PC-9 (cell line): ENCODE data around the gene CALM3. TPM values are rescaled to one million over a fixed set of nuclear protein-coding genes. Genes with fewer than 3 reads are reported as not detected.

Experiments used
- BruUV-seq: library from RNA; stranded (reverse); fragments of 400-500 nt; replicated peaks from 2 replicates; lab custom pipeline; 2021; lab: Mats Ljungman, UMichigan
- CTCF ChIA-PET: fragments of 300-600 bp; sonication (Branson Sonifier 250); formaldehyde crosslinking; loops from one replicate; lab custom pipeline; 2022; ENCODE audit warnings: antibody characterized with exemption; lab: Charles Lee
- POLR2A ChIA-PET: fragments of 300-600 bp; sonication (Branson Sonifier 250); formaldehyde crosslinking; loops from one replicate; lab custom pipeline; 2022; ENCODE audit warnings: antibody characterized with exemption; ENCODE audit not compliant: unreplicated experiment; lab: Charles Lee
- DNase-seq, 2 experiments: peaks; one replicate each; pipeline versions ENCODE4 v3.0.0 to v3.0.0-alpha.2; 2015 to 2022; ENCODE audit warnings: mixed read lengths in 1 of 2
- H2AFZ ChIP-seq: fragments of 200-600 bp; sonication (generic); 2 replicates; pipeline ENCODE4 v1.8.1; 2017; ENCODE audit warnings: antibody characterized with exemption
- H3F3A ChIP-seq: fragments of 200-600 bp; sonication (generic); 2 replicates; pipeline ENCODE4 v1.8.1; 2017; ENCODE audit warnings: antibody characterized with exemption, mild to moderate bottlenecking, low read depth; ENCODE audit not compliant: insufficient read depth
- H3K27ac ChIP-seq: fragments of 200-600 bp; sonication (generic); 2 replicates; pipeline ENCODE4 v1.6.1; 2016; ENCODE audit warnings: mixed run types
- H3K27me3 ChIP-seq: fragments of 200-600 bp; sonication (generic); 2 replicates; pipeline ENCODE4 v1.6.1; 2016; ENCODE audit warnings: low read depth, mixed run types; ENCODE audit not compliant: insufficient read depth
- H3K36me3 ChIP-seq: fragments of 200-600 bp; sonication (generic); 2 replicates; pipeline ENCODE4 v1.6.1; 2016; ENCODE audit warnings: low read depth, mixed run types
- H3K4me1 ChIP-seq: fragments of 200-600 bp; sonication (generic); replicated peaks from 2 replicates; pipeline ENCODE4 v1.6.1; 2016; ENCODE audit warnings: mixed run types; ENCODE audit not compliant: insufficient read depth
- H3K4me2 ChIP-seq: fragments of 200-600 bp; sonication (generic); 2 replicates; pipeline ENCODE4 v1.6.1; 2017; ENCODE audit warnings: mixed run types
- H3K4me3 ChIP-seq: fragments of 200-600 bp; sonication (generic); 2 replicates; pipeline ENCODE4 v1.6.1; 2016; ENCODE audit warnings: mixed run types
- H3K79me2 ChIP-seq: fragments of 200-600 bp; sonication (generic); 2 replicates; pipeline ENCODE4 v1.6.1; 2017; ENCODE audit warnings: low read depth, mixed run types
- H3K9me2 ChIP-seq: fragments of 200-600 bp; sonication (generic); 2 replicates; pipeline ENCODE4 v1.8.1; 2017; ENCODE audit warnings: mild to moderate bottlenecking; ENCODE audit not compliant: insufficient read depth
- H3K9me3 ChIP-seq: fragments of 200-600 bp; sonication (generic); 2 replicates; pipeline ENCODE4 v1.8.1; 2016; ENCODE audit warnings: low read depth; ENCODE audit not compliant: insufficient read depth
- H4K20me1 ChIP-seq: fragments of 200-600 bp; sonication (generic); 2 replicates; pipeline ENCODE4 v1.8.1; 2017; ENCODE audit not compliant: insufficient read depth
- EZH2 ChIP-seq: fragments of 200-600 bp; sonication (generic); IDR thresholded peaks from 2 replicates; pipeline ENCODE4 v1.8.0; 2017; ENCODE audit warnings: antibody characterized with exemption, low read depth
- intact Hi-C: fragments of 100-400 bp; cut with micrococcal nuclease; formaldehyde crosslinking; loops from one replicate; pipeline ENCODE4 v1.10.0; 2022; ENCODE audit not compliant: unreplicated experiment
- total RNA-seq: library from RNA; stranded (reverse); gene quantifications from 2 replicates; pipeline ENCODE4 v1.2.3, GENCODE V29; 2021
- TF ChIP-seq, protein P1 (sequence below): fragments of 200-600 bp; sonication (generic); conservative IDR thresholded peaks from 2 replicates; pipeline ENCODE4 v1.6.1; 2017; ENCODE audit warnings: mixed run types, antibody characterized with exemption, mild to moderate bottlenecking, moderate library complexity

Gene CALM3
- total RNA-seq, 1 experiment from 2014 or later: 239 TPM

DNA sequence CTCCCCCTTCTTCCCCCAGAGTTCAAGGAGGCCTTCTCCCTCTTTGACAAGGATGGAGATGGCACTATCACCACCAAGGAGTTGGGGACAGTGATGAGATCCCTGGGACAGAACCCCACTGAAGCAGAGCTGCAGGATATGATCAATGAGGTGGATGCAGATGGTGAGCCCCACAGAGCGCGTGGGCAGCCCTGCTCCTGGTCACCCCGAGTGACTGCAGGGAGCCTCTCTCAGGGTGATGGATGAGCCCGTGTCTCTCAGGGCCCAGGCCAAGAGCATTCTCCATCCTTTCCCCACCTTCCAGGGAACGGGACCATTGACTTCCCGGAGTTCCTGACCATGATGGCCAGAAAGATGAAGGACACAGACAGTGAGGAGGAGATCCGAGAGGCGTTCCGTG, 7.0 kb downstream of the CALM3 start:
- Histone ChIP-seq H3K9me3 (no peaks in the 10 kb centered on the region), H3F3A (peaks cover 12% of the 10 kb centered on the region; the same call in 1 of the 2 replicates), H3K36me3 (peaks cover 18% of the 10 kb centered on the region; the same call in 1 of the 2 replicates), H3K27me3 (no peaks in the 10 kb centered on the region), H3K27ac (no peak overlapping the region), H3K9me2 (no peaks in the 10 kb centered on the region), H3K4me2 (no peak overlapping the region), H4K20me1 (no peaks in the 10 kb centered on the region), H2AFZ (no peak overlapping the region), H3K4me3 (no peak overlapping the region), H3K4me1 (no peaks in the 10 kb centered on the region), H3K79me2 (peaks cover 15% of the 10 kb centered on the region)
- BruUV-seq: no TSS peak
- ChIA-PET CTCF (no interaction called here), POLR2A (no interaction called here)
- TF ChIP-seq, protein P1, sequence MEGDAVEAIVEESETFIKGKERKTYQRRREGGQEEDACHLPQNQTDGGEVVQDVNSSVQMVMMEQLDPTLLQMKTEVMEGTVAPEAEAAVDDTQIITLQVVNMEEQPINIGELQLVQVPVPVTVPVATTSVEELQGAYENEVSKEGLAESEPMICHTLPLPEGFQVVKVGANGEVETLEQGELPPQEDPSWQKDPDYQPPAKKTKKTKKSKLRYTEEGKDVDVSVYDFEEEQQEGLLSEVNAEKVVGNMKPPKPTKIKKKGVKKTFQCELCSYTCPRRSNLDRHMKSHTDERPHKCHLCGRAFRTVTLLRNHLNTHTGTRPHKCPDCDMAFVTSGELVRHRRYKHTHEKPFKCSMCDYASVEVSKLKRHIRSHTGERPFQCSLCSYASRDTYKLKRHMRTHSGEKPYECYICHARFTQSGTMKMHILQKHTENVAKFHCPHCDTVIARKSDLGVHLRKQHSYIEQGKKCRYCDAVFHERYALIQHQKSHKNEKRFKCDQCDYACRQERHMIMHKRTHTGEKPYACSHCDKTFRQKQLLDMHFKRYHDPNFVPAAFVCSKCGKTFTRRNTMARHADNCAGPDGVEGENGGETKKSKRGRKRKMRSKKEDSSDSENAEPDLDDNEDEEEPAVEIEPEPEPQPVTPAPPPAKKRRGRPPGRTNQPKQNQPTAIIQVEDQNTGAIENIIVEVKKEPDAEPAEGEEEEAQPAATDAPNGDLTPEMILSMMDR: no peak
- TF ChIP-seq EZH2: no peak
- DNase-seq: no peak
- intact Hi-C loops: no loop called here

DNA sequence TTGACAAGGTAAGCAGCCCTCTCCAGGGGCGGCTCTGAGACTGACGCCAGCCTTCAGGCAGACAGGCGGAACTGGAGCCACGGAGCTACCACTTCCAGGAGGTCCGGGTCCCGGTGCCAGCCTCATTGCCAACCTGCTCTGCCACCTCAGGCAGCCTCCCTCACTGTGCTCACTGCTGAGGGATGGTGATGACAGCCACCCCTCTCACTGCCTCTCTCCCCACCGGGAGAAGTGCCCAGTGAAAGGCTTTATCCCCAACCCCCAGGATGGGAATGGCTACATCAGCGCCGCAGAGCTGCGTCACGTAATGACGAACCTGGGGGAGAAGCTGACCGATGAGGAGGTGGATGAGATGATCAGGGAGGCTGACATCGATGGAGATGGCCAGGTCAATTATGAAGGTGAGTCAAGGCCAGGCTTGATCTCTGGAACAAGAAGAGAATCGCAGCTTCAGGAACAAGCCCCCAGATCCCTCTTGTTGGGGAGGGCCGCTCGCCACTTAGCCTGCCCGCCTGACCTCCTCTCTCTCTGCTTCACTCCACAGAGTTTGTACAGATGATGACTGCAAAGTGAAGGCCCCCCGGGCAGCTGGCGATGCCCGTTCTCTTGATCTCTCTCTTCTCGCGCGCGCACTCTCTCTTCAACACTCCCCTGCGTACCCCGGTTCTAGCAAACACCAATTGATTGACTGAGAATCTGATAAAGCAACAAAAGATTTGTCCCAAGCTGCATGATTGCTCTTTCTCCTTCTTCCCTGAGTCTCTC, 7.6 kb downstream of the CALM3 start:
- peaks cover 12% of the 10 kb centered on the region; the same call in 1 of the 2 replicates for H3F3A ChIP-seq
- peaks cover 10% of the 10 kb centered on the region for H3K79me2 ChIP-seq
- H3K27ac ChIP-seq: no peak overlapping the region
- no TSS peak for BruUV-seq
- POLR2A ChIA-PET: no interaction called here
- H2AFZ ChIP-seq: no peak overlapping the region
- intact Hi-C loops: no loop called here
- peaks cover 18% of the 10 kb centered on the region; the same call in 1 of the 2 replicates for H3K36me3 ChIP-seq
- CTCF ChIA-PET: no interaction called here
- no peak overlapping the region for H3K4me2 ChIP-seq
- H3K9me3 ChIP-seq: no peaks in the 10 kb centered on the region
- H4K20me1 ChIP-seq: no peaks in the 10 kb centered on the region
- no peaks in the 10 kb centered on the region for H3K27me3 ChIP-seq
- no peak for DNase-seq
- TF ChIP-seq EZH2: no peak
- TF ChIP-seq, protein P1: no peak
- H3K9me2 ChIP-seq: no peaks in the 10 kb centered on the region
- no peaks in the 10 kb centered on the region for H3K4me1 ChIP-seq
- H3K4me3 ChIP-seq: no peak overlapping the region

DNA sequence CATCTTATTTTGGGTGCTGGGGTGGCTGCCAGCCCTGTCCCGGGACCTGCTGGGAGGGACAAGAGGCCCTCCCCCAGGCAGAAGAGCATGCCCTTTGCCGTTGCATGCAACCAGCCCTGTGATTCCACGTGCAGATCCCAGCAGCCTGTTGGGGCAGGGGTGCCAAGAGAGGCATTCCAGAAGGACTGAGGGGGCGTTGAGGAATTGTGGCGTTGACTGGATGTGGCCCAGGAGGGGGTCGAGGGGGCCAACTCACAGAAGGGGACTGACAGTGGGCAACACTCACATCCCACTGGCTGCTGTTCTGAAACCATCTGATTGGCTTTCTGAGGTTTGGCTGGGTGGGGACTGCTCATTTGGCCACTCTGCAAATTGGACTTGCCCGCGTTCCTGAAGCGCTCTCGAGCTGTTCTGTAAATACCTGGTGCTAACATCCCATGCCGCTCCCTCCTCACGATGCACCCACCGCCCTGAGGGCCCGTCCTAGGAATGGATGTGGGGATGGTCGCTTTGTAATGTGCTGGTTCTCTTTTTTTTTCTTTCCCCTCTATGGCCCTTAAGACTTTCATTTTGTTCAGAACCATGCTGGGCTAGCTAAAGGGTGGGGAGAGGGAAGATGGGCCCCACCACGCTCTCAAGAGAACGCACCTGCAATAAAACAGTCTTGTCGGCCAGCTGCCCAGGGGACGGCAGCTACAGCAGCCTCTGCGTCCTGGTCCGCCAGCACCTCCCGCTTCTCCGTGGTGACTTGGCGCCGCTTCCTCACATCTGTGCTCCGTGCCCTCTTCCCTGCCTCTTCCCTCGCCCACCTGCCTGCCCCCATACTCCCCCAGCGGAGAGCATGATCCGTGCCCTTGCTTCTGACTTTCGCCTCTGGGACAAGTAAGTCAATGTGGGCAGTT, 8.6 kb downstream of the CALM3 start:
- no peaks in the 10 kb centered on the region for H4K20me1 ChIP-seq
- H3K27me3 ChIP-seq: no peaks in the 10 kb centered on the region
- no peaks in the 10 kb centered on the region for H3K9me3 ChIP-seq
- peaks cover 18% of the 10 kb centered on the region; the same call in 1 of the 2 replicates for H3K36me3 ChIP-seq
- H3K4me3 ChIP-seq: no peak overlapping the region
- H3F3A ChIP-seq: peaks cover 12% of the 10 kb centered on the region; the same call in 1 of the 2 replicates
- H2AFZ ChIP-seq: no peak overlapping the region
- BruUV-seq: TSS peak; percentile 32
- H3K4me1 ChIP-seq: no peaks in the 10 kb centered on the region
- H3K27ac ChIP-seq: no peak overlapping the region
- H3K9me2 ChIP-seq: no peaks in the 10 kb centered on the region
- no peak overlapping the region for H3K4me2 ChIP-seq
- no peaks in the 10 kb centered on the region for H3K79me2 ChIP-seq
- intact Hi-C loops: no loop called here
- DNase-seq: no peak
- TF ChIP-seq EZH2: no peak
- TF ChIP-seq, protein P1: no peak
- ChIA-PET POLR2A (no interaction called here), CTCF (no interaction called here)
